NCI-H82 treated with DMSO at 0.1 percent for 48 hours (cell line): ENCODE measurements around the gene SPANXC.
"Not testable (repeated sequence)": the region's sequence is repeated elsewhere in the genome, so short reads cannot be mapped to it uniquely, and the experiment has no call there.

Source experiments
- DNase-seq: peaks from one replicate; lab custom pipeline; 2025; ENCODE audit not compliant: unreplicated experiment; lab: John Stamatoyannopoulos, UW

SPANXC gene, protein sequence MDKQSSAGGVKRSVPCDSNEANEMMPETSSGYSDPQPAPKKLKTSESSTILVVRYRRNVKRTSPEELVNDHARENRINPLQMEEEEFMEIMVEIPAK

DNA sequence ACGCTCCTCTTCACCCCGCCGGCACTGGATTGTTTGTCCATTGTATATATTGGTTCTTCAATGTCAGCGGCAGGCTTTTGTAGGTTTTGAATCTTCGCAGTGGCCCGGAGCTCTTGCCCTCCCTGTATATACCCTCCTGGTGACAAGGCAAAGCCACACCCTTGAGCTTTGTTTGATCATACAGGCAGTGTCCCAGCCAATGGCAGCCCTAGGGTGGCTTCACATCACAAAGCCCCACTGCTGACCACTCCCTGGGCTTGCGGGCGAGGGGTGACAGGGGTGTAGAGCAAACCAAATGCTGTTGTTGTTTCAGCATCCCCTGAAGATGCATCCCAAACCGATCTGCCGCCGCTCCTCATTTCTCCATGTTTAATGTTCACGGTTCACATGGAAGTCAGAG lies at the start of gene SPANXC:
TSS of gene SPANXC (minus strand) at position 101 of the 400 bp plus-strand sequence. CDS start at position 41, 60 bp downstream.
- DNase-seq = not testable (repeated sequence)

DNA sequence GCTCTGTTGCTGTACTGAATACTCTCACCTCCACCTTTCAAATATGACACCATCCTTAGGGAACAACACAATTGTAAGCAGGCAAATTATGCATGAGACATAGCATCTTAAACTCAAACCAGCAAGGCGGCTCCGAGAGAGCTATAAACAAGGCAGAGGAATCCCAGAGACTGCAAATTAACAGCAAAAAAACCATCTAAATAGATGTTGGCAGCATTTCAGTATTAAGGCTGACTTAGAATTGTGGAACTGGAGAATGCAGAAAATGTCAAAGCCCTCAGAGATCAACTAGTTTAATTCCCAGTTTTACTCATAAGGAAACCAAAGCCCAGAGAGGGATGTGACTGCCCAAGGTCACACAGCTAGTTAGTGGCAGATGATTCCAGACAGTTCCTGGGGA lies 37.2 kb upstream of the SPANXC start:
- DNase-seq = no peak

DNA sequence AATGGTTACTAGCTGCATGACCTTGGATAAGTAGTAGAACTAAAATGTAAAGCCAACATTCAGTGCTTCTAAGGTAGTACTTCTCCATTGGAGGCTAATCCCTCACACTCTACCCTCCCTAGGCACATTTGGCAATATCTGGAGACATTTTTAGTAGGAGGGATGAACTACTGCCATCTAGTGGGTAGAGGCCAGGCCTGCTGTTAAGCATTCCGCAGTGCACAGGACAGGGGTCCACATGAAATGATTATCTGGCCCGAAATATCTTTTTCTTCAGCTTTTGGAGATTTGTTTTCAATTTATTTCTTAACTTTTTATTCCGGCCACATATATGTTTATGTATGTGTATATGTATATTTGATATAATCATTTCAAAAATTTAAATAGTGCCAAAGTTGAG lies 36.0 kb upstream of the SPANXC start:
- DNase-seq = peak; percentile 13

DNA sequence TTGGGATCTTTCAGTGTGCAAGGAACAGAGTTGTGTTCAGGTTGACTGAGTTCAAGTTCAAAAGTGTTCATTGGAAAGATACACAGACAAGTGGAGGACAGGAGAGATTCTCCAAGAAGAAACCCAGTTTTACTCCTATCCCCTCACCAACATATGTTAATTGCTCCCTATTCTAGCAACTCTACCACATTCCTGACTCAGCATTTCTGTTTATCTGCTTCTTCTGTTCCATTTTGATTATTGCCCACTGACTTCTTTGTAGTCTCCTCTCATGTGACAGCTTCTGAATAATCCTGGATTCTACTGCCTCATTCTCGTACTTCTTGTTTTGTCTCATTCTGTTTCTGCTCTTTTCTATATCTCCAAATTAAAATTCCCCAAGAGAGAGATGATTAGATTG lies 15.8 kb upstream of the SPANXC start:
- DNase-seq = no peak

DNA sequence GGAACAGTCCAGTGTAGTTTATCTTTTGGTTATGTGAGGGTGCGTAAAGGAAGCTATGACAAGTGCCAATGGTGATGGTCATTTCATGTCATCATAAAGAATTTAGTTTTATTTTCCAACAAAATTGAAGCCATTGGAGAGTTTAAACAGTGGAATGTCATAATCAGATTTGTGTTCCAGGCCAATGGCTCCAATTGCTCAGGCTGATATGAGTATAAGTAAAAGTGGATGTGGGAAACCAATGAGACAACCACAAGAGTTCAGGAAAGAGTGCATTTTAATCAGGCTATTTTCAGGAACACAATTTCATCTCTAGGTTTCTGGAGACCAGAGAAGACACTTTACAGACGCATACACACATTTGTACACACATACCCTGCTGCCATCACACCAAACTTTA lies 20.7 kb downstream of the SPANXC start:
- DNase-seq = no peak

DNA sequence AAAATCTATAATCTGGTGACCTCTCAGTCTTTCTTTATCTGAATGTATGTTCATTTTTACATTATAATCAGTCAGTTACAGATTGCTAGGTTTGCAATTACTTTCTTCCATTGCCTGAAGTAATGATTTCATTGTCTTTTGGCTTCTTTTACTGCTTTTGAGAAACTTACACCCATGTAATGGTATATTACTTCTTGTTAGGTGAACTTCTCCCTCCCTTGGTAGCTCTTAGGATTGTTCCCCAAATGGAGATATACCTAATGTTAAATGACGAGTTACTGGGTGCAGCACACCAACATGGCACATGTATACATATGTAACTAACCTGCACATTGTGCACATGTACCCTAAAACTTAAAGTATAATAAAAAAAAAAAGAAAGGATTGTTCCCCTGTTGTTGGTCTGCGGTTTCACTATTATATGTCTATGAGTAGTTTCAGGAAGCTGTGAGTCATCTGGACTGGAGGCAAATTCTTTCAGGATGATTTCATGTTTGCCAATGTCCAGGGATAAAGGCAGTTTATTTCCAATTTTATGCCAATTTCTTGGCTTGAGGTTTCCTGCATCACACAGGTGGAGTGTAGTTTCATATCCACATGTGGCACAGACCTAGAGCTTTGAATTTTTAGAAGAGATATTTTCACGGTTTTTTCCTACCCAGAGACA lies 21.8 kb downstream of the SPANXC start:
- DNase-seq = no peak

DNA sequence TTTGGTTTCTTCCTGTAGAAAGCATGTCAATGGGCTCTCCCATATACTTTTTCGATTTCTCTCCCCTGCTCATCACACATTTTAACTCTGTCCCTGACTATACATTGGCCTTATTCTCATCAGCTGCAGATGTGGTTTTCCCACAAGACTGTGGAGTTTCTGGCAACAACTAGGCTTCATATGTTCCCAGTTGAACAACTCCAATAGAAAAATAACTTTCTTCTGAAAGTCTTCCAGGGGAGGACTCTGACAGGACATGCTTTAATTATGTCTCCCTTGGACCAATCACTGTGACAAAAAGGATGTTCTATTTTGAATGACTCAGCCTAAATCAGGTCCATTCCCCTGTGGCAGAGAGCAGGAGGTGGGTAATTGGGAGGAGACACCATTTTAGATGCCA lies 28.1 kb downstream of the SPANXC start:
- no peak for DNase-seq

DNA sequence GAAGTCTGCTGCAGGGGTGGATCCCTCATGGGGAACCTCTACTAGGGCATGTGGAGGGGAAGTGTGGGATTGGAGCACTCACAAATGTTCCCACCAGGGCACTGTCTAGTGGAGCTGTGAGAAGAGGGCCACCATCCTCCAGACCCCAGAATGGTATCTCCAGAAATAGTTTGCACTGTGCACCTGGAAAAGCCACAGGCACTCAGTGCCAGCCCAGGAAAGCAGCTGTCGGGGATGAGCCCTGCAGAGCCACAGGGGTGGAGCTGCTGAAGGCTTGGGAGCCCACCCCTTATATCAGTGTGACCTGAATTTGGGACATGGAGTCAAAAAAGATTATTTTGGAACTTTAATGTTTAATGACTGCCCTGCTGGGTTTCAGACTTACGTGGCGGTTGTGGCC lies 40.4 kb downstream of the SPANXC start:
- DNase-seq = no peak
